ENCODE results near the gene CACNA1D.

CACNA1D gene

DNA sequence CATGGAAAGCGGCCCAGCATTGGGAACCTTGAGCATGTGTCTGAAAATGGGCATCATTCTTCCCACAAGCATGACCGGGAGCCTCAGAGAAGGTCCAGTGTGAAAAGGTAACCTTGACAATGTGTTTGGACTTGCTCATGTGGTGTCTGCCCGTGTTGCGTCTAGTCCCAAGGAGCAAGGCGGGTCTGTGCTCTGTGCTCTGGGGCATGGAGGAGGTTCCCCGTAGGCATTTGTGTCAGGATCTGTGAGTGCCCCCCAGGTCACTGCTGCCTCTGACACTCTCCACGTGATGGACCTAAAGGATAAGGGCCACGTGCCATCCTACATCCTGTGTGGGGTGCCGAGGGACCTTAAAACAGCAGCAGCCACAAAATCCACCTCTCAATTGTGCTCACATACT lies 306.9 kb downstream of the CACNA1D start:
- no peak for TF ChIP-seq GATA3 (IDR thresholded peaks at IDR 0.05; ENCODE audit: low read depth, low read length)
- TF ChIP-seq GATA2 (IDR thresholded peaks at IDR 0.05; ENCODE audit: low read depth, low read length): no peak

DNA sequence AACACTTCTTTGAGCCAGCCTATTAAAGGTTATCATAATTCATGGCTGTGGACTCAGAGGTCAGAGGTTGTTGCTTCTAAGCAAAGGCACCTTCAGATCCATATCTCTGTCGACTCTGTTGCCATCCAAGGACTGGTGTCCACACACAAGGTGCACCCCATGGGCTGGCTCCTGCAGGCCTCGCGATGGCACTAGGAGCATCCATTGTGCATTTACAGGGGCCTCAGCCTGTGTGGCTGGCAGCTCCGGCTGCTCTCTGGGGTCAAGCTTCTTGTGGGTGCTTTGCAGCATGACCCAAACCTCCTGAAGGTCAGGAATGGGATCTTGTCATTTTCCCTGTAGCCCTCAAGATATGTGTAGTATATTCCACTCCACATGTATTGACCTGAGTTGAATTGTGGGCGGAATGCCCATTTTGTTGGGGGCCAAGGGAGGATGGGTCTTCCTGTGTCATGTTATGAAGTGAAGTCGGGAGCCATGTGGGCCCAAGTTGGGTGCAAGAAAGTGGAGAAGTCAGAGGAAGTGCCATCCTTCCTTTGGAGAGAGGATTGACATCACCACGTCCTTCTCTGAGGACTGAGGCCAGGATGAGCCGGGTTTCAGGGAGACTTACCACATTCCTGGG lies 308.0 kb downstream of the CACNA1D start:
- no peak for TF ChIP-seq GATA2 (IDR thresholded peaks at IDR 0.05; ENCODE audit: low read depth, low read length)
- TF ChIP-seq GATA3 (IDR thresholded peaks at IDR 0.05; ENCODE audit: low read depth, low read length): no peak

DNA sequence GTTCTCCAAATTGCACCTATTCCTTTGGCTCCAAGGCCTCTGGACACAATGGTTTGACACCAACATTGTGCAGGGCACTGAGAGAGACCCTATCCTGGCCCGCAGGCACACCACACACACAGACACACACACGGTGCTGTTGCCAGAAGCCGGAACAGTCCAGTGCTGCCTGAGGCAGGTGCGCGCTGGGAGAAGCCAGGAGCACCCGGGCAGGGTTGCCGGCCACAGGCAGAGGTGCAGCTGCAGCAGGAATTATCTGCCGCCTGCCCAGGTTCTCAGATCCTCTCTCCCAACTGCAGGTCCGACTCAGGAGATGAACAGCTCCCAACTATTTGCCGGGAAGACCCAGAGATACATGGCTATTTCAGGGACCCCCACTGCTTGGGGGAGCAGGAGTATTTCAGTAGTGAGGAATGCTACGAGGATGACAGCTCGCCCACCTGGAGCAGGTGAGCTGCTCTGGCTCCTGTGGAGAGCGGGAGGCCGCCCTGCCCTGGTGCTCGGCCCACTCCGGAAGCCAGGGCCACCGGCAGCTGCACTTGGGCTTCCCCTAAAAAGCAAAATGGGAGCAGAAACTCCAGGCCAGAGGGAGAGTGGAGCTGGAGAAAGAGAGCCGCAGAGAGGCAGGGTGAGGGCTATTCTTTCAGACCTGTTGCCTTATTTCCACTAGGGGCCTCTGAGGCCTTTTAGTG lies 308.9 kb downstream of the CACNA1D start:
- TF ChIP-seq GATA3 (IDR thresholded peaks at IDR 0.05; ENCODE audit: low read depth, low read length) (no peak), GATA2 (IDR thresholded peaks at IDR 0.05; ENCODE audit: low read depth, low read length) (no peak)

DNA sequence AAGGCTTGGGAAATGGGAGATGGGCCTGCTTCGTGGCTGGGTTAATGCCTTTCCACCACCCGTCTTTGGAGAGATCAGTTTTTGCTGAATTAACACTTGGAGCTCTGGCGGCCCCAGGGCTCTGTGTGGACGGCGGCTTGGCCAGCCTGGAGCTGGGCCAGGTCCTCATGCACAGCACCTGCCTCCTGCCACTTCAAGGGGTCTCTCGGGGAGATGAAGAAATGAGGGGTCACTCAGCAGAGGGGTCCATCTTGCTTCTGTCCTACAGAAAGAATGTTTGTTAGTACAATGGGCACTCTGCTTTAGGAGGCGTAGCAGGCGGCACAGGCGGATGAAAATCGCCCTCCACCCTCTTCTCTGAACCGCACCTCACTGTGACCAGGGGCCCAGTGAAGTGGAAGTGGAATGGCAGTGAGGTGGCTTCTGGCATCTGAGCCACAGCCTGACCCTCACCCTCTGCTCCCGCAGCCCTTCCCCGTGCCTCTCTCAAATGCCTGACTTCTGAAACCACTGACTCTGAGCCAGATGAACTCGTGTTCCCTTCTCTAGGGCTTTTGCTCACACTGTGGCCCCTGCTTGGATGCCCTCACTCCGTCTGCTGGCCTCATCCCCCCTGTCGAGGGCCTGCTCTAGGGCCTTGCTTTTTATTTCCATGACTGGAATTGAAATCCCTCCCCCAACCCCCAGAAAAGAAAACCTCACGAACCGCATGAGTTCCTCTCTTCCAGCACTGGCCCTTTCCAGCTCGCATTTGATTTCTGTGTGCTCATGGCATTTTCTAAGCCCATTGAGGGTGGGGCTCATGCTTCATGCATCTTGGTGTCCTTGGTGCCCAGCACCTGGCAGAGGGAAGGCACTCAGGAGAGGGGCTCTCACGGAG lies 309.6 kb downstream of the CACNA1D start:
- no peak for TF ChIP-seq GATA2 (IDR thresholded peaks at IDR 0.05; ENCODE audit: low read depth, low read length)
- no peak for TF ChIP-seq GATA3 (IDR thresholded peaks at IDR 0.05; ENCODE audit: low read depth, low read length)

DNA sequence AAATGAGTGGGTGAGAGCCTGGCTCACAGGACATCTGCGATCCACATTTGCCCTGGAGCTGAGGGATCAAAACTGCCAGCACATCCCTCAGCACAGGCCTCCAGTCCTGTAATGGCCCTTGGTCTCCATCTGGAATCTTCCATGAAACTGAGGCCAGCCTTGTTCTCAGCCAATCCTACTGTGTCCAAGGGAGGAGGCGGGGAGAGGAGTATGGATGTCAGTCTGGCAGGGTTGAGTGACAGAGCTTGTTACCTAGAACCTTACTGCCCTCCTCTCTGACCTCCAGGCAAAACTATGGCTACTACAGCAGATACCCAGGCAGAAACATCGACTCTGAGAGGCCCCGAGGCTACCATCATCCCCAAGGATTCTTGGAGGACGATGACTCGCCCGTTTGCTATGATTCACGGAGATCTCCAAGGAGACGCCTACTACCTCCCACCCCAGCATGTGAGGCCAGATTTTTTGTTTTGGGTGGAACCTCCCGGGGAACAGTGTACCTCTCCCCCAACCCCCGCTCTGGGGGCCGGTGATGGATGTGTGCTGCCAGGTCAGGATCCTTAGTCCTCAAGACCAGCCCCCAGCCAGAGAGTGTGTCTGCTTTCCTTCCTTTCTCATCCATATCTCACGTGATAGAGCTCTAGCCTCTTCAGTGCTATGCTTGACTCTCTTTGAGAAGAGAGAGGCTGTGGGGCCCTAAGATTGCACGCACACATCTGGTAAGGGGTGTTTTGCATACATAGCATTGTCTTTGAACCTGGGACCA lies 310.5 kb downstream of the CACNA1D start:
- no peak for TF ChIP-seq GATA2 (IDR thresholded peaks at IDR 0.05; ENCODE audit: low read depth, low read length)
- TF ChIP-seq GATA3 (IDR thresholded peaks at IDR 0.05; ENCODE audit: low read depth, low read length): no peak

GRCh38 chr3:53805463-53806159 lies 311.2 kb downstream of the CACNA1D start:
- TF ChIP-seq GATA2 (IDR thresholded peaks at IDR 0.05; ENCODE audit: low read depth, low read length): no peak
- TF ChIP-seq GATA3 (IDR thresholded peaks at IDR 0.05; ENCODE audit: low read depth, low read length): no peak

DNA sequence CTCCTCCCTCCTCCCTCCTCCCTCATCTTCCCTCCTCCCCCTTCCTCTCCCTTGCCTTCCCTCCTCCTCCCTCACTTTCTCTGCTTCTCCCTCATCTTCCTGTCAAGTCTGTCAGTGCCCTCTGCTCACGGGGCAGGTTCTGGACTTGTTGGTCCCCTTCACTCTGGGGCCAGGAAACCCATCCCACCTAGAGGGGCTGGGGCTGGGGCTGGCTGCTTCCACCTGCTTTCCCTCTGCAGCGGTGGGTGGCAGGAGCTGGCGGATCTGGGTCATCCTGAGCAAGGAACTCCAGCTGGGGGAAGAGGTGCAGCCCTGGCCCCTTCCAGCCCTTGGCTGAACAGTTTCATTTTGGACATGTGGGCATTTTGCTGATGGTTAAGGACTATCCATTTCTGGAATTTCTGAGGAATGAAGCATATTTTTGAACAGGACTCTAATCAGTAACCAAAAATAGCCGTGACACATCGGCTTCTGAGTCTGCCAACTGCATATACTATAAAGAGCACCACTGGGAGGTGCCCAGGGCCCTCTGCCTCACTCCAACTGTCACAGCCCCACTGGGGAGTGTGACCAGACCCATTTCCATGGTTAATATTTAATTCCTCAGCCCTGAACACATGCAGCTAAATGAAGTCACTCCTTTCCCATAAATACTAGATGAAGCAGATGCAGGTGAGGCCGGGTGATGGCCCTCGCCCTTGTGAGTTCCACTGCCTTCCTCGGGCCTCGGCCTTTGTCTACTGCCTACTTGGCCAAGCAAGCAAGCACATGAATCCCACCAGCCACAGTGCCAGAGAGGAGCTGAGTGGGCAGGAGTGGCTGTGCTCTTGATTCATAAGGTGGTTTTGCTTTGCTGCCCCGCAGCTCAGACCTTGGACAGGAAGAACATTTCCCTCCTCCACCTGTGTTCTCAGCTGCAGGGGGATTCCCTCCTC lies 312.0 kb downstream of the CACNA1D start:
- TF ChIP-seq GATA2 (IDR thresholded peaks at IDR 0.05; ENCODE audit: low read depth, low read length) (no peak), GATA3 (IDR thresholded peaks at IDR 0.05; ENCODE audit: low read depth, low read length) (no peak)

GRCh38 chr3:53807117-53807810 lies 312.9 kb downstream of the CACNA1D start:
- TF ChIP-seq GATA3 (IDR thresholded peaks at IDR 0.05; ENCODE audit: low read depth, low read length): no peak
- no peak for TF ChIP-seq GATA2 (IDR thresholded peaks at IDR 0.05; ENCODE audit: low read depth, low read length)

GRCh38 chr3:53808496-53808895 lies 314.1 kb downstream of the CACNA1D start:
- no peak for TF ChIP-seq GATA3 (IDR thresholded peaks at IDR 0.05; ENCODE audit: low read depth, low read length)
- TF ChIP-seq GATA2 (IDR thresholded peaks at IDR 0.05; ENCODE audit: low read depth, low read length): no peak

DNA sequence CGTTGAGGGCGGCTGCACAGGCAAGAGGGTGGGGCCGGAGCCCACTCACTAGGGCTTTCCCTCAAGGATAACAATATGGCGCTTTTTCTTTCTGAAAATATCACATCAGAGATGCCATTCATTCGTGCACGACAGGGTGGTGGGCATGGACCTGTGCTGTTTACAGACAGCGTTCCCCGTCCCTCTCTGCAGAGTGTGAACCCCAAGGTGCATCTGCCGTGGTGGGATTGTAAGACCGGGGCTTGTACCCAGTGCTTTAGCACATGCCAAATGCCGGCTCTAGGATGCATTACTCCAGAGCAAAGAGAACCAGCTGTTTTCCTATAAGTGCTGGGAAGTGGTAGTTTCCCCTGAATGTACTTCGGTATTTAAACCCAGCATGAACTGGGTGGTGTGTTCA lies 314.9 kb downstream of the CACNA1D start:
- TF ChIP-seq GATA2 (IDR thresholded peaks at IDR 0.05; ENCODE audit: low read depth, low read length) (no peak), GATA3 (IDR thresholded peaks at IDR 0.05; ENCODE audit: low read depth, low read length) (no peak)

GRCh38 chr3:53809764-53810400 lies 315.5 kb downstream of the CACNA1D start:
- TF ChIP-seq GATA3 (IDR thresholded peaks at IDR 0.05; ENCODE audit: low read depth, low read length) (no peak), GATA2 (IDR thresholded peaks at IDR 0.05; ENCODE audit: low read depth, low read length) (no peak)

Data from SH-SY5Y (cell line).